ENCODE measurements around the gene JMJD1C.
A peak's percentile ranks its signal among the peaks of the same experiment; 100 is the strongest.

DNA sequence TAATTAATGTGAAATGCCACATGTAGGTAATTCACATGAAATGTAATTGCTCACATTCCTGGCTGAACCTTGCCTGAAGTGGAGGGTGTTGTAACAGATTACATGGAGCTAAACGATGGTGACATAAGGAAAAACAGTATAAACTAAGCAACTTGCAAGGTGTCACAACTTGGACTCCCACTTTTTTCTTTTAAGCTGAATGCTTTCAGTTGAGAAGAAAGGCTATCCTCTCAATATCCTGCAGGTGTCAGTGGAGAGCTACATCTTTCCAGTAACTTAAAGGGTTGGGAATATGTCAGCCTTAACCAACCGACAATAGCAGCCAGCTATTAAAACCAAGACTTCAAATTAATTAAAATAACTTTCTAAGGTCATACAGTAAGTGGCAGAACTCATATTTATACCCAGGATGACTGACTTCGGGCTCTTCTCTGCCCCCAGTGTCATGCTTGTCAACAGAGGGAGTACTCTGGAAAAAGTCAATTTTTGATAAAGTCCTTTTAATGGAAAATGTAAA, 299.0 kb downstream of the JMJD1C start:
- TF ChIP-seq, protein P1, sequence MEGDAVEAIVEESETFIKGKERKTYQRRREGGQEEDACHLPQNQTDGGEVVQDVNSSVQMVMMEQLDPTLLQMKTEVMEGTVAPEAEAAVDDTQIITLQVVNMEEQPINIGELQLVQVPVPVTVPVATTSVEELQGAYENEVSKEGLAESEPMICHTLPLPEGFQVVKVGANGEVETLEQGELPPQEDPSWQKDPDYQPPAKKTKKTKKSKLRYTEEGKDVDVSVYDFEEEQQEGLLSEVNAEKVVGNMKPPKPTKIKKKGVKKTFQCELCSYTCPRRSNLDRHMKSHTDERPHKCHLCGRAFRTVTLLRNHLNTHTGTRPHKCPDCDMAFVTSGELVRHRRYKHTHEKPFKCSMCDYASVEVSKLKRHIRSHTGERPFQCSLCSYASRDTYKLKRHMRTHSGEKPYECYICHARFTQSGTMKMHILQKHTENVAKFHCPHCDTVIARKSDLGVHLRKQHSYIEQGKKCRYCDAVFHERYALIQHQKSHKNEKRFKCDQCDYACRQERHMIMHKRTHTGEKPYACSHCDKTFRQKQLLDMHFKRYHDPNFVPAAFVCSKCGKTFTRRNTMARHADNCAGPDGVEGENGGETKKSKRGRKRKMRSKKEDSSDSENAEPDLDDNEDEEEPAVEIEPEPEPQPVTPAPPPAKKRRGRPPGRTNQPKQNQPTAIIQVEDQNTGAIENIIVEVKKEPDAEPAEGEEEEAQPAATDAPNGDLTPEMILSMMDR (IDR thresholded peaks at IDR 0.05; ENCODE audit: low read depth, low read length, poor library complexity, severe bottlenecking): peak; percentile 77
- TF ChIP-seq EZH2phosphoT487 (IDR thresholded peaks at IDR 0.05; ENCODE audit: borderline replicate concordance, low read length): no peak
